Medulla oblongata (tissue), 1 donor: ENCODE data around the gene SYTL3.
"Not testable (repeated sequence)": the region's sequence is repeated elsewhere in the genome, so short reads cannot be mapped to it uniquely, and the experiment has no call there.

Source experiments
- DNase-seq: peaks from one replicate; pipeline ENCODE4 v3.0.0-alpha.2; 2015; ENCODE audit errors: extremely low spot score

The SYTL3 gene

DNA sequence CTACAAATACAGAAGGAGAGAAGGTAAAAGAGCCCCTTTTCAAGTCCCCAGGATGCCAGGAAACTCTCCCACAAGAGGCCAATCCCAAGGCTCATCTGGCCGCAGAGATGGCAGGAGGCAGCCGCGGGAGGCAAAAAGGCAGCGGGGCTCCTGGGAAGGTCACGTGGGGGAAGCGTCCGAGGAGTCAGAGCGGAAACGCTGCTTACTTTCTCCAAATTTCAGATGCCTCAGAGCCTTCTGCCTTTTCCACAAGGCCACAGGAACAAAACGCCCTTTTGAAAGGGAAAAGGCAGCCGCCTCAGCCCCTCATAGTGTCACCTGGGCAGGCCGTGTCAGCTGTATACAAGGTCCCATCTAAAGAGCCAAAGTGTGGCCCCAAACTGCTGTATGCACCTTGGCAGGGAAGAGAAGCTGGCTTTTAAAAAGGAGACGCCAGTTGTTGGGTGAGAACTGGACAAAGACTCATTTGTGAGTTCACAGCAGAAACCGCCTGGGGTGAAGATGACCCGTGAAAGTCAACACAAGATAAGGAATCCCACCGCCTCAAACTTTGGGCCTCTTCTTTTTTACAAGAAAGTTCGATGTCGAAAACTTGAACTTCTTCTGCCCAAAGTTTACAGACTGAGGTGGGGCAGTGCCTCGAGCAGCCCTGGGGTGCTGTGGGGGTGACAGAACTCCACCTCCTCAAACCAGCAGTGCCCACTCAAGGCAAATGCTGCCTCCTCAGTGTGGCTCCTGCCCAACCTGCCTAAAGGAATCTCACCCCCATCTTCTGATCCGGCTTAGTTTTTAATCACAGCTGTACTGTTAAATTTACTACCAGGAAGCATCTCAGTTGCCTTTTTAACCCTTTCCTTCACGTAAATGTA is 124.0 kb downstream of the SYTL3 start:
- DNase-seq: no peak

DNA sequence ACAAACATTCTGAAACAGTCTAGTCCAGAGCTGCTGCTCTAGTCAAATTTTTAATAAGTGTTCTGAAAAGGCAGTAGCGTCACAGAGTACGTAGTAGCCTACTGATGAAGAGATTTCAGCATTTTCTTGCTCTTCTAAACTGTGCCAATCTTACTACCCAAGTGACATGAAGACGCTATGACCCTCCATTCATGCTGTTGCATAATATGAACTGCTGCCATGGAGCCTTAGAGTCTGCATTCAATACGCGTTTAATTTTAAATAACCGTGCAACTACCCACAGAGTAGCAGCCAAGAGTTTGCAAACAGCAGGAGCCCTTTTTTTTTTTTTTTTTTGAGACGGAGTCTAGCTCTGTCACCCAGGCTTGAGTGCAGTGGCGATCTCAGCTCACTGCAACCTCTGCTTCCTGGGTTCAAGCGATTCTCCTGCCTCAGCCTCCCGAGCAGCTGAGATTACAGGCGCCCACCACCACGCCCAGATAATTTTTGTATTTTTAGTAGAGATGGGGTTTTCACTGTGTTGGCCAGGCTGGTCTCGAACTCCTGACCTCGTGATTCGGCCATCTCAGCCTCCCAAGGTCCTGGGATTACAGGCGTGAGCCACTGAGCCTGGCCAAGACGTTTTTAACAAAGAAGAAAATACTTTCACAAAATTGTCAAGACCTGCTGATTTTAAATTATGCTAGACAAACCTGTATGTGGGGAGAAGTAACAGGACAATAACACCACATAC is 125.0 kb downstream of the SYTL3 start:
- DNase-seq: no peak

- no peak for DNase-seq
Measured at GRCh38 chr6:158775832-158776231, 126.0 kb downstream of the SYTL3 start.

GRCh38 chr6:158776737-158777136 is 126.9 kb downstream of the SYTL3 start:
- DNase-seq: no peak

DNA sequence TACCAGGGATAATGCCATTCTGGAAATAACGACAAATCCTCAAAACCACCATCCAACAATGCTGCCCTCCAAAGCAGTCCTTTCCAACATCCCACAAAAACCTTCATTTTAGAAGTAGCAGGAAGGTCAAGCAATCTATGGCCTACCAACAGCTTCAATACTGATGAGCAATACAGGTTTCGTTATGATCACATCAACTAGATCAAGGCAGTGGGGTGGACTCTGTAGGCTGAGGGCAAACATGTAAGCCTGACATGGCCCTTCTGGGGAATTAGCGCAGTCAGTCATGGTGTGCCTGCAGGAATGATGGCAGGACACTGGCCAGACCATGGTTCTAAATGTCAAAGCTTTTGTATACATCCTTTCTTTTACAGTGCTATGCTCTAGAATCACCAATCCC is 127.7 kb downstream of the SYTL3 start:
- no peak for DNase-seq

GRCh38 chr6:158778005-158778527 is 128.2 kb downstream of the SYTL3 start:
- DNase-seq: no peak

DNA sequence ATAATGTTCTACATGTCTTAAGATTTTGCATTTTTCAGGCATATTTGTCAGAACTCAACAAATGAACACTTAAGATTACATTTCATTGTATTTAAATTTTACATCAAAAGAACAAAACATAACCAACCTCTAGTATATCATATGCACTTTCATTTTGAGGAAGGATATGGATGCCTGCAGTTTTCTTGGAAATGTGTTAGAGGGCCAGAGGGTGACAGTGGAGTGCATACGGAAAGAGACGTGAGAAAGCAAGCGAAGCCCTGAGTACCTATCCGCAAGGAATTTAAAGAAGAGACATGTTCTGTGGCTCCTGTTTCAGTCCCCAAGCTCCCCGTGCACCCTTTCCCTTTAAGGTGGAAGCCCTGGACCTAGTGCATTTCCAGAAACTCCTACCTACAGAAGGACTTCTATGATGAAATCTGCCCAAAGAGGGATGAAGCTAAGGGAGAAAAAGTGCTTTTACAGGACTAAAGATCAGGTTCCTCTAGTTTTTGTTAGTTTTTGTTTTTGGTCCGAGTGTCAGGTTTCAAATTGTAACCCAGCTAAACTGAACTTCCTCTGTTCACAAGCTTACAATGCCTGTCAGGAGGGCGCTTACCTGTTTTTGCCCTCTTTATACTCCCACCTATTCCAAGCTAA is 130.5 kb downstream of the SYTL3 start:
- no peak for DNase-seq

- DNase-seq: no peak
Measured at GRCh38 chr6:158780988-158781691, 131.3 kb downstream of the SYTL3 start.

- no peak for DNase-seq
Measured at GRCh38 chr6:158781692-158782373, 132.0 kb downstream of the SYTL3 start.

DNA sequence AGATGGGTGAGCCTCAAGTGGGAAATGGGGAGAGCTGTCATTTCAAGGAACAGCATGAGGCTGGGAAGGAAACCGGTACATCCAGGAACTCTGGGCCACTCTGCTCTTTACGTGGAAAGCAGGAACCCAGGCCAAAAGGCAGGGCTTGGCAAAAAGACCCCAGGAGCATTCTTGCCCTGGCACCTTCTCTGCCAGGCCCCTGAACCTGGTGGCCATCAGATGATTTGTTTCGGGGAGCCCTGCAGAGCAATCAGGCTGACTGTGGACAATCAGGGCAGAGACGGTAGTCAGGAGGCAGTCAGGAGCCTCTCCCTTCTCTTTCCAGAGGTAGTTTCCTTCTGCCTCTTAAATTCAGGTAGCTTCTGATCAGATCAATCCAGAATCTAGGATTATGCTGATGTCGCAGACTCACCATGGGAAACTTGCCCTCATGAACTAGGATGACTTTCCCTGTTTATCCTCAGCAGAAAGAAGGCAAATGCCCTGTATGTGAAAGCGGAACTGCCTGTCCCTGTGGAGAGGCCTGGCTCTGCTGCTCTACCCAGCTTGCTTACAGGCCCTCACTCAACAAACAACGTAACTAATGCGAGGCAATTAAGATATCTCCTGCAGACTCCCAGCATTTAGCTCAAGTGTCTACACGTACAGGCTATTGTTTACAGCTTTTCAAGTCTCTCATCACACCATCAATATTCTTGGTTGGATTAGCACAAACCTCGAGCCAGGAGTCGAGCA is 132.7 kb downstream of the SYTL3 start:
- no peak for DNase-seq

- no peak for DNase-seq
Measured at GRCh38 chr6:158783167-158783450, 133.3 kb downstream of the SYTL3 start.

DNA sequence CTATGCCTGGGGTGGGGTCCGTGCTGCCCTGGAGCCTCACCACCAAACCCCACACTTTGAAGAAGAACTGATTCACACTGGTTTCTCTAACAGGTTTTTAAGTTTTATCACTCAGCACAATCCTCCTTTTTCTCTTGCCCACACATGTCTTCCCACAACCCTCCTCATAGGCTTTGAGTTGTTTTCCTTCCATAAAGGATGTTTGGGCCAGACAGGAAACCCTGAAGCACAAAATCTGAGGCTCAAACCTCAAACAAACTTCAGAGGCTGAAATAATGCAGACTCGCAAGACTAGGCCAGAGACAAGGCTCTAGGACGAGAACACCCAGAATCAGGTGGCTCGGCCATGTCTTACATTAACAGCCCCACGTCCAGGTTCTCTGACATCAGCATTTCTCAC is 134.0 kb downstream of the SYTL3 start:
- no peak for DNase-seq

- no peak for DNase-seq
Measured at GRCh38 chr6:158784505-158784904, 134.7 kb downstream of the SYTL3 start.

- no peak for DNase-seq
Measured at GRCh38 chr6:158785036-158785435, 135.2 kb downstream of the SYTL3 start.

GRCh38 chr6:158786645-158787304 is 136.9 kb downstream of the SYTL3 start:
- DNase-seq: no peak

- no peak for DNase-seq
Measured at GRCh38 chr6:158787395-158787794, 137.5 kb downstream of the SYTL3 start.

- DNase-seq: no peak
Measured at GRCh38 chr6:158789115-158789917, 139.5 kb downstream of the SYTL3 start.

- DNase-seq: no peak
Measured at GRCh38 chr6:158791274-158791855, 141.5 kb downstream of the SYTL3 start.

GRCh38 chr6:158792505-158792904 is 142.7 kb downstream of the SYTL3 start:
- not testable (repeated sequence) for DNase-seq
